Prostate gland (tissue), 2 donors: Measurements from ENCODE around the gene USP32. TPM values are rescaled to one million over a fixed set of nuclear protein-coding genes. Genes with fewer than 3 reads are reported as not detected.

Source experiments
- DNase-seq: peaks from one replicate; pipeline ENCODE4 v3.0.0-alpha.2; 2019; ENCODE audit warnings: low spot score
- H3K27ac ChIP-seq, 2 donors: fragments of 200-600 bp; sonication (generic); 2 replicates each; pipeline ENCODE4 v1.5.1; 2017 to 2019
- H3K27me3 ChIP-seq: fragments of 200-600 bp; sonication (generic); replicated peaks from 2 replicates; pipeline ENCODE4 v1.5.1; 2019; ENCODE audit not compliant: insufficient read depth
- H3K36me3 ChIP-seq, 2 donors: fragments of 200-600 bp; sonication (generic); 1 replicate in 1 of 2; 2 replicates in 1 of 2; pipeline versions ENCODE4 v1.5.1 to v1.8.1; 2017 to 2019
- H3K4me1 ChIP-seq: fragments of 200-600 bp; sonication (generic); replicated peaks from 2 replicates; pipeline ENCODE4 v1.5.1; 2019
- H3K4me3 ChIP-seq, 2 donors: fragments of 200-600 bp; sonication (generic); 2 replicates each; pipeline ENCODE4 v1.5.1; 2017 to 2019
- H3K9me3 ChIP-seq: fragments of 200-600 bp; sonication (generic); 2 replicates; pipeline ENCODE4 v1.5.1; 2017
- CTCF ChIP-seq, 4 experiments: fragments of 200-600 bp in 2 of 4; fragments of 450-650 bp in 2 of 4; sonication (generic) in 2 of 4; IDR thresholded peaks; 1 replicate in 3 of 4; 2 replicates in 1 of 4; pipeline ENCODE4 v1.5.1; 2016 to 2019; ENCODE audit warnings: antibody characterized with exemption in 4 of 4, mild to moderate bottlenecking in 2 of 4, moderate library complexity in 2 of 4
- POLR2A ChIP-seq: fragments of 450-650 bp; IDR thresholded peaks from one replicate; pipeline ENCODE4 v1.6.1; 2016; ENCODE audit warnings: antibody characterized with exemption, mild to moderate bottlenecking
- POLR2AphosphoS5 ChIP-seq: sonication (generic); formaldehyde crosslinking; IDR thresholded peaks from one replicate; pipeline ENCODE4 v1.6.1; 2017; ENCODE audit warnings: antibody characterized with exemption
- WGBS: methylation state at CpG from one replicate; pipeline ENCODE4 v1.1.5; 2018; 5-methylcytosine and 5-hydroxymethylcytosine counted together
- intact Hi-C: fragments of 100-400 bp; cut with DNase I; formaldehyde crosslinking; loops from one replicate; pipeline ENCODE4 v1.14.2; 2022
- total RNA-seq, 2 donors: library from RNA; depleted of rRNA; stranded (reverse); fragments of >200 nt; gene quantifications; one replicate each; pipeline ENCODE4 v1.1.0, GENCODE V29; 2016

USP32 gene
- total RNA-seq, 2 donors from 2014 or later: 21.8 to 59.3 TPM

- 92% methylated on average over 8 of the region's 8 CpGs for WGBS
- Histone ChIP-seq H3K4me3 (no peak overlapping the region), H3K4me1 (no peaks in the 10 kb centered on the region), H3K27me3 (peaks cover 2% of the 10 kb centered on the region), H3K27ac (no peak overlapping the region), H3K9me3 (no peaks in the 10 kb centered on the region), H3K36me3 (no peaks in the 10 kb centered on the region)
- no peak for TF ChIP-seq CTCF (IDR thresholded peaks at IDR 0.05)
- no peak for TF ChIP-seq POLR2A
- DNase-seq: no peak
- intact Hi-C loops: no loop called here
Observed at GRCh38 chr17:60156746-60157145, 235.2 kb downstream of the USP32 start.

GRCh38 chr17:60155815-60156214, 236.1 kb downstream of the USP32 start:
- H3K4me3 ChIP-seq: no peak overlapping the region
- H3K27ac ChIP-seq: no peak overlapping the region
- intact Hi-C loops: no loop called here
- H3K4me1 ChIP-seq: no peaks in the 10 kb centered on the region
- H3K9me3 ChIP-seq: no peaks in the 10 kb centered on the region
- 73% methylated on average over 9 of the region's 9 CpGs for WGBS
- H3K27me3 ChIP-seq: peaks cover 2% of the 10 kb centered on the region
- no peak for TF ChIP-seq POLR2AphosphoS5
- TF ChIP-seq CTCF (IDR thresholded peaks at IDR 0.05): no peak
- TF ChIP-seq POLR2A: no peak
- H3K36me3 ChIP-seq: no peaks in the 10 kb centered on the region
- no peak for DNase-seq

- WGBS: 66% methylated on average over 3 of the region's 3 CpGs
- Histone ChIP-seq H3K4me3 (no peak overlapping the region), H3K27ac (peak overlapping the region in 1 of 2 donors; percentile 3), H3K36me3 (no peaks in the 10 kb centered on the region), H3K27me3 (peaks cover 2% of the 10 kb centered on the region), H3K4me1 (no peaks in the 10 kb centered on the region), H3K9me3 (no peaks in the 10 kb centered on the region)
- intact Hi-C loops: no loop called here
- DNase-seq: no peak
- TF ChIP-seq POLR2AphosphoS5 (no peak), CTCF (IDR thresholded peaks at IDR 0.05) (no peak), POLR2A (no peak)
Observed at GRCh38 chr17:60155427-60155814, 236.5 kb downstream of the USP32 start.

- H3K27me3 ChIP-seq: no peaks in the 10 kb centered on the region
Observed at GRCh38 chr17:60154616-60155426, 237.1 kb downstream of the USP32 start.

GRCh38 chr17:60153606-60154390, 238.1 kb downstream of the USP32 start:
- H3K36me3 ChIP-seq: no peaks in the 10 kb centered on the region
- DNase-seq: no peak
- H3K9me3 ChIP-seq: no peaks in the 10 kb centered on the region
- 55% methylated on average over 12 of the region's 12 CpGs for WGBS
- no peaks in the 10 kb centered on the region for H3K4me1 ChIP-seq
- no peaks in the 10 kb centered on the region for H3K27me3 ChIP-seq
- H3K4me3 ChIP-seq: no peak overlapping the region
- TF ChIP-seq POLR2A (no peak), CTCF (IDR thresholded peaks at IDR 0.05) (no peak), POLR2AphosphoS5 (no peak)
- intact Hi-C loops: no loop called here
- H3K27ac ChIP-seq: peak overlapping the region; percentile 3 to 46

More at GRCh38 chr17:60154616-60155426, 237.1 kb downstream of the USP32 start:
- intact Hi-C loops: no loop called here
- no peak for DNase-seq
- H3K9me3 ChIP-seq: no peaks in the 10 kb centered on the region
- WGBS: 45% methylated on average over 14 of the region's 14 CpGs
- H3K36me3 ChIP-seq: no peaks in the 10 kb centered on the region
- H3K27ac ChIP-seq: peak overlapping the region in 1 of 2 donors; percentile 3
- H3K4me1 ChIP-seq: no peaks in the 10 kb centered on the region
- H3K4me3 ChIP-seq: no peak overlapping the region
- peak; percentile 15 for TF ChIP-seq POLR2AphosphoS5
- TF ChIP-seq POLR2A: no peak
